Erythroblast (primary cell): ENCODE data around the gene HPSE.

Experiments
- GATA1 ChIP-seq: IDR thresholded peaks from 2 replicates; pipeline ENCODE4 v1.6.1; 2011; ENCODE audit warnings: low read depth, mild to moderate bottlenecking, control low read depth, low read length, moderate library complexity
- POLR2A ChIP-seq: IDR thresholded peaks from 2 replicates; pipeline ENCODE4 v1.6.1; 2011; ENCODE audit warnings: mild to moderate bottlenecking, low read length

GRCh38 chr4:83370640-83370906, 35.9 kb upstream of the HPSE start:
- TF ChIP-seq POLR2A (no peak), GATA1 (no peak)
